MCF 10A (cell line): Measurements from ENCODE around the gene PARN. TPM values are rescaled to one million over a fixed set of nuclear protein-coding genes. Genes with fewer than 3 reads are reported as not detected.
A peak's percentile ranks its signal among the peaks of the same experiment; 100 is the strongest.

Experiments used
- BruUV-seq: library from RNA; stranded (reverse); fragments of 400-500 nt; replicated peaks from 2 replicates; lab custom pipeline; 2021; lab: Mats Ljungman, UMichigan
- CTCF ChIA-PET: fragments of 300-600 bp; sonication (Branson Sonifier 250); formaldehyde crosslinking; extraction: SDS; loops from one replicate; lab custom pipeline; 2021; ENCODE audit warnings: antibody characterized with exemption, inconsistent platforms; lab: Yijun Ruan, JAX
- POLR2A ChIA-PET: fragments of 300-600, 350-650 bp; sonication (Branson Sonifier 250); formaldehyde crosslinking; extraction: SDS; loops from one replicate; lab custom pipeline; 2020; ENCODE audit warnings: antibody characterized with exemption, inconsistent platforms; lab: Yijun Ruan, JAX
- DNase-seq: peaks from one replicate; pipeline ENCODE4 v3.0.0-alpha.2; 2018; ENCODE audit not compliant: unreplicated experiment
- H3K27ac Mint-ChIP-seq: one replicate; pipeline ENCODE4 v1.8.0; 2022; ENCODE audit warnings: mild to moderate bottlenecking, low read depth, mixed read lengths; ENCODE audit not compliant: unreplicated experiment
- H3K27me3 Mint-ChIP-seq: one replicate; pipeline ENCODE4 v1.8.0; 2022; ENCODE audit warnings: mixed read lengths; ENCODE audit not compliant: insufficient read depth, unreplicated experiment
- H3K36me3 Mint-ChIP-seq: one replicate; pipeline ENCODE4 v1.8.0; 2022; ENCODE audit warnings: mild to moderate bottlenecking, moderate library complexity, mixed read lengths; ENCODE audit not compliant: insufficient read depth, unreplicated experiment
- H3K4me1 Mint-ChIP-seq: one replicate; pipeline ENCODE4 v1.8.0; 2022; ENCODE audit warnings: mixed read lengths; ENCODE audit not compliant: insufficient read depth, unreplicated experiment
- H3K4me3 Mint-ChIP-seq: one replicate; pipeline ENCODE4 v1.8.0; 2022; ENCODE audit warnings: mild to moderate bottlenecking, moderate library complexity, mixed read lengths; ENCODE audit not compliant: unreplicated experiment
- H3K9me3 Mint-ChIP-seq: one replicate; pipeline ENCODE4 v1.8.0; 2022; ENCODE audit warnings: mixed read lengths; ENCODE audit not compliant: unreplicated experiment
- CTCF ChIP-seq: fragments of 200-600 bp; IDR thresholded peaks from one replicate; pipeline ENCODE4 v1.8.0; 2022; ENCODE audit warnings: antibody characterized with exemption, mild to moderate bottlenecking; ENCODE audit not compliant: unreplicated experiment
- intact Hi-C: fragments of 100-400 bp; cut with micrococcal nuclease; formaldehyde crosslinking; loops from 2 replicates; pipeline ENCODE4 v1.14.1; 2022
- total RNA-seq: library from RNA; stranded (reverse); gene quantifications from 2 replicates; pipeline ENCODE4 v1.2.3, GENCODE V29; 2022

PARN gene
- total RNA-seq, 1 experiment from 2014 or later, result 35.0 TPM

GRCh38 chr16:14520753-14521152, 109.3 kb downstream of the PARN start:
- POLR2A ChIA-PET, result interaction anchor here (0.7 kb wide), 1 partner anchor 22 kb away, joined by 3 read pairs; no protein-coding TSS in a partner anchor
- H3K4me3 Mint-ChIP-seq, result no peak overlapping the region
- TF ChIP-seq CTCF, result no peak
- H3K9me3 Mint-ChIP-seq, result no peaks in the 10 kb centered on the region
- H3K36me3 Mint-ChIP-seq, result no peaks in the 10 kb centered on the region
- DNase-seq, result no peak
- no peaks in the 10 kb centered on the region for H3K4me1 Mint-ChIP-seq
- H3K27me3 Mint-ChIP-seq, result no peaks in the 10 kb centered on the region
- CTCF ChIA-PET, result no interaction called here
- no TSS peak for BruUV-seq
- intact Hi-C loops, result loop anchor here (10.0 kb wide), 1 partner anchor 76 kb away; no protein-coding TSS in a partner anchor
- H3K27ac Mint-ChIP-seq, result no peak overlapping the region

DNA sequence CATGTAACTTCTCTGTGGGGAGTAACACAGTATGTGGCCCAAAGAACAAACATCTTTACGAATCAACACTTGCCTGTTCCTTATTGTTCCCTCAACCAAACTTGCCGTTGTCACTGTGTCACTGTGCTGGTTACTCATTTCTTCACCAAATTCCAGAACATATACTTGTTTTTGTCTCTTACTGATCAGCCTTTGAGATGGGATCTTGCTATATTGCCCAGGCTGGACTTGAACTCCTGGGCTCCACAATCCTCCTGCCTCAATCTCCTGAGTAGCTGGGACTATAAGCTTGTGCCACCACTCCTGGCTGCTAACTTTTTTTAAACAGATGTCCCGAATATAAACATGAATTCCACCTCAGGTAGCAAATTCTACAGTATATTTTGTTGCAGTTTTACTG, 115.1 kb downstream of the PARN start:
- no peak for TF ChIP-seq CTCF
- Mint-ChIP-seq H3K27me3 (no peaks in the 10 kb centered on the region), H3K4me1 (peaks cover 22% of the 10 kb centered on the region), H3K9me3 (no peaks in the 10 kb centered on the region), H3K4me3 (no peak overlapping the region), H3K27ac (no peak overlapping the region), H3K36me3 (no peaks in the 10 kb centered on the region)
- BruUV-seq, result no TSS peak
- ChIA-PET POLR2A (interaction anchor here (1.5 kb wide), 1 partner anchor 13 kb away, joined by 5 read pairs; no protein-coding TSS in a partner anchor), CTCF (interaction anchor here (0.6 to 3.1 kb wide), 7 partner anchors 13 to 206 kb away, joined by 3 to 17 read pairs (median 3); no protein-coding TSS in a partner anchor)
- intact Hi-C loops, result no loop called here
- no peak for DNase-seq

DNA sequence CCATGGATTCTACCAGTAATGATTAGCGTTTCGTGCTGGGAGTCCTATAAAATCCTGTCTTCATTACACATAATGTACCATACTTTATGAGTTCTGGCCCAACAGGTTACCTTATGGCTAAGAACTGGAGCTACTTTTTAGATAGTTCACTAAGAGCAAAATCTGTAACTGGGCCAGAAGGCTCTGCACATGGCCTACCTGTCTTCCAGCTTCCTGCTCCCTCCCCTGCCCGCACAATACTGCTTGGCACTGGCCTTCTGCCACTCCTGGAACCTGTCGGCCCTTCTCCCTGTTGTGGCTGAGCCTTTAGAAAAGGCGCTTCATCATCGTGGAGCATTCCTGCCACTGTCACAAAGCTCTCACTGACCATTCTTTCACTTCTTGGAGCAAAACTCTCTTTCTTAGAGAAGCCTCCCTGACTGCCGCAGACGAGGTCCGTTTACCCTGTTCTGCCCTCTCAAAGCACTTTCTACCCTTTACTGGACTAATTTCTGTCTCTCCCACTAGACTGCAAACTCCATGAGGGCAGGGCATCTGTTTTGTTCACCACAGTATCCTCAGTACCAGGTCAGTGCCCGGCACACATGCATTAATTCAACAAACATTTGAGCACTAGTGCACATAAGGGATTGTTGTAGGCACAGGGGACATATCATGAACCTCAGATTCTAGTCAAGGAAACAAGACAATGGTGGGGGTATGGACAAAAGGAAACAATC, 116.5 kb downstream of the PARN start:
- intact Hi-C loops, result no loop called here
- H3K4me1 Mint-ChIP-seq, result peaks cover 33% of the 10 kb centered on the region
- no peak overlapping the region for H3K27ac Mint-ChIP-seq
- H3K36me3 Mint-ChIP-seq, result no peaks in the 10 kb centered on the region
- ChIA-PET CTCF (interaction anchor here (1.0 to 3.6 kb wide), 4 partner anchors 12 to 232 kb away, joined by 3 to 20 read pairs (median 4); no protein-coding TSS in a partner anchor), POLR2A (interaction anchor here (0.6 to 1.1 kb wide), 3 partner anchors 9 to 23 kb away, joined by 3 read pairs; no protein-coding TSS in a partner anchor)
- no peak overlapping the region for H3K4me3 Mint-ChIP-seq
- no peaks in the 10 kb centered on the region for H3K27me3 Mint-ChIP-seq
- no peak for DNase-seq
- no peaks in the 10 kb centered on the region for H3K9me3 Mint-ChIP-seq
- BruUV-seq, result no TSS peak
- TF ChIP-seq CTCF, result no peak

- TF ChIP-seq CTCF, result no peak
- Mint-ChIP-seq H3K27me3 (no peaks in the 10 kb centered on the region), H3K27ac (peak overlapping the region; percentile 91), H3K36me3 (no peaks in the 10 kb centered on the region), H3K4me1 (peaks cover 33% of the 10 kb centered on the region), H3K4me3 (no peak overlapping the region), H3K9me3 (no peaks in the 10 kb centered on the region)
- ChIA-PET CTCF (interaction anchor here (0.6 to 3.6 kb wide), 9 partner anchors 8 to 555 kb away, joined by 3 to 20 read pairs (median 5); no protein-coding TSS in a partner anchor), POLR2A (interaction anchor here (0.8 to 3.9 kb wide), 5 partner anchors 10 to 133 kb away, joined by 3 to 34 read pairs (median 4); no protein-coding TSS in a partner anchor)
- BruUV-seq, result no TSS peak
- intact Hi-C loops, result no loop called here
- DNase-seq, result no peak
These were observed 118.3 kb downstream of the PARN start for GRCh38 chr16:14511800-14512135.
